COR-L47 (cell line): ENCODE results near the gene MGST1.

Source experiments
- DNase-seq: peaks from one replicate; lab custom pipeline; 2025; lab: John Stamatoyannopoulos, UW

The MGST1 gene, protein sequence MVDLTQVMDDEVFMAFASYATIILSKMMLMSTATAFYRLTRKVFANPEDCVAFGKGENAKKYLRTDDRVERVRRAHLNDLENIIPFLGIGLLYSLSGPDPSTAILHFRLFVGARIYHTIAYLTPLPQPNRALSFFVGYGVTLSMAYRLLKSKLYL

DNA sequence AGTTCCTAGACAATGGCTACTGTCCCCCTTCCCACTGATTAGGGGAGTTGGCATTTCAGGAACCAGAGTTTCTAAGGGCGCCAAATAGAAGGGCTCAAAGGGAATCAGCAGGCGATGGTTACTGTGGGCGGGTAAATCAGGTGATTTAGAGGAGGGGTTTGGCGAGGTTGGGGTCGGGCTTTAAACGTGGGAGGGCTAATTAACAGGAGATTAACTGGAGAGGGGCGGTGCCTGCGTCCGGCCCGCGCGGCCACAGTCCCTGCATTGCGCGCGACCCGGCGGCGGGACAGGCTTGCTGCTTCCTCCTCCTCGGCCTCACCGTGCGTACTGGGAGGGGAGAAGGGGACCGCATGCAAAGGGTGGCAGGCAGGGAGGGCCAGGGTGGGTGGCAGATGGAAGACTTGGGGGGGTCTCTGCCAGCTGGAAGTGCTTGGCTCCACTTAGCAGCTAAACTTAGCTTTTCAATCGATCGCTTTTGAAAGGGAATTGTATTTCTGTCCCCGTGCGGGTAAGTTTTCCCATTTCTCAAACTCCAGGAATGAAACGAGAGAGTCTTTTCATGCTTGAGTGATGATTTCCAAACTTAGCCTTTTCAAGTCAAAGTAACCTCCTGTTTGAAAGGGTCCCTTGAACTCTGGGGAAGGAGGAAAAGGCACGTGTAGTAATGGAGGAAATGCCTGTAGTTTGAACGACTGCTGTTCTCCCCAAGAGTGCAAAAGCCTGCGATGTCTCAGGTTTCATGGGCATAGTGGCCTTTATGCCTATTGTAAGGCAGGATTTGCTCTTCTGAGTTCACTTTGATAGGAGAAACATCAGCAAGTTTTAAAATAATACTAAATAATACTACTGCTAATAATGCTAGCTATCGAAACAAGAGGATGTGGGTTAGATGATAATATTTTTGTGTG, at the start of gene MGST1:
TSS of gene MGST1 (plus strand) at position 255 of the 908 bp plus-strand sequence. CDS start 6,608 bp downstream, outside the sequence.
- peak; percentile 78 for DNase-seq

DNA sequence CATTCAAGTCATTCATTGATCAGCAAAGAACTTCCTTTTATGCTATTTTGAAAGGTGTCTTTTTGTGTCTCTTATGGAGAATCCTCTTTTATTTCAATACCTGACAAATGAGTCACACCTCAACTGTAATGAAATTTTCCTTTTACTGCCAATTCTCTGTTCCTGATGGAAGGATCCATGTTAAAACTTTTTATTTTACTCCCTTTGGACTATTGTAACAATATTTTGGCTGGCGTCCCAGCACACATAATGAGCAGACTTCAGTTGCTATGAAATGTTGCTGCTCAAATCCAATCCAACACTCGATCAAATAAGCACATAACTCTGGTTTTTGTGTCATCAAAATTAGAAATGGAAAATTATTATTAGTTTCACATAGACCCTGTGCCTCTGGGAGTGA, 48.0 kb upstream of the MGST1 start:
- no peak for DNase-seq

DNA sequence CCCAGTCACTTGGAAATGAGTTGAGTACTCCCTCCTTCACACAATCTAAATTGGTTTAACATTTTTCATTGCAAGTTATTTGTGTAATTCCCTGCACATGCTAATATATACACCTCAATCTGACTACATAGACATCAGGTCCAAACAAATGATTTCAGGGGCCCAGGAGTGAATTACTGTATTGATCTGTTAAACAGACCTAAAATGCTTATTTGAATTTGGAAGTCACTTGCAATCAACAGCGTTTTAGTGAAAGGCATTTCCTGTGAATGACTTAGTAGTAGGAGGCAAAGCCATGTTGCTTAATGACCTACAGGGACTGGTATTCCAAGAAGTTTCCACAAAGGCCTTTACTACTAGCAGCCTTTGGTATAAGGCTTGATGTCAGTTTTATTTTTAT, 47.3 kb upstream of the MGST1 start:
- DNase-seq, result no peak

DNA sequence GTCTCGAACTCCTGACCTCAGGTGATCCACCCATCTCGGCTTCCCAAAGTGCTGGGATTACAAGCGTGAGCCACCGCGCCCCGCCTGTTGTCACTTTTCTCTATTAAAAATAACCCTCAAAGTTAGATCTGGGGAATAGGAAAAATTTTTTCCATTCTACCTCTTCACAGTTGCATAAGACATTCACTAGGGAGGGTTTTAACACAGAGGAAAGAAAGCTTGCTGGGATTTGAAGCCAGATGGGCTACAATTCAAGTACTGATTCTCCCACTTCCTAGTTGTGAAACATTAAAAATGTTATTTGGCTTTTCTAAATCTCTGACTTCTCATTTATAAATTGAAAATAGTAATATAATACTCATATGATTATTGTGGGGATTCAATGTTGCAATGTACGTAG, 46.7 kb upstream of the MGST1 start:
- DNase-seq, result no peak

DNA sequence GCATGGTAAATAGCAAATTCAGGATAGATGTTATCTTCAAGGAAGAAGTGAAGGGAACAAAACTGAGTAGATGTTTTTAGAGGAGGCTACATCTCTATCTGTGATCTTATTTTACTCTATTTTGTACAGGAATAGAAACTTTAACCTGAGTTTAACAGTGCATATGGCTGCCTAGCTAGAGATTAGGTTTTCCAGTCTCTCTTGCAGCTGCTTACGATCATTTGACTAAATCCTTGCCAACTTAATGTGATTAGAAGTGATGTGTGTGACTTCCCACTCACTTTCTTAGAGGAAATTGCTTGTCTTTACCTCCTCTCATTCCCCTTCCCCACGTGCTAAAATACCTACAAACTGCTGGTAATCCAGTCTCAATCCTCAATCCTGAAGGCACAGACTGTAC, 43.5 kb upstream of the MGST1 start:
- no peak for DNase-seq

DNA sequence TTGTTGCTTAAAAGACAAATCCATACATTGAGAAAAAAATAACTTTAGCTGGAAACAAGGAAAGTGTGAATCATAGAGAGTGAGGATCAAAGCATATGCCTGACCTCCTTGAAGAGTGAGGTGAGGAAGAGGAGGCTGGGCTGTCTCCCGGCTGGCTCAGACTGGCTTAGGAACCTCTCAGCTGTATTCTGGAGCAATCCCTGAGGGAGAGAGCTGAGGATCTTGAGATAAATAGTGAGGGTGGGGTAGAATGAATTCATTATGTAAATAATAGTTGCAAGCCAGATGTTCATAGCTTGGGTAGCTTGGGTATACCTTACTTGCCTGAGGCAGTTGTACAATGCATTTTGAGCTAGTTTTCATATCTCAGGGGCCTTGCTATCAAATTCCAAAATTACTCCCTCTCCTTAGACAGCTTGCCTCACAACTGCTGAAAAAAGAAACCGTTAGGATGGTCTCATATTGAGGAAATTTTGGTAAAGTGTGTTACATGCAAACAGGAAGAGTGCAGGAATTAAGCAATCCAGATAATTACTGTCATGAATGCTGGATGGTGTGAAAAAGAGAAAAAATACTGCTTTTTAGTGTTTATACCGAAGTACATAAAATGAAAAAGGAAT, 39.5 kb upstream of the MGST1 start:
- DNase-seq, result no peak

DNA sequence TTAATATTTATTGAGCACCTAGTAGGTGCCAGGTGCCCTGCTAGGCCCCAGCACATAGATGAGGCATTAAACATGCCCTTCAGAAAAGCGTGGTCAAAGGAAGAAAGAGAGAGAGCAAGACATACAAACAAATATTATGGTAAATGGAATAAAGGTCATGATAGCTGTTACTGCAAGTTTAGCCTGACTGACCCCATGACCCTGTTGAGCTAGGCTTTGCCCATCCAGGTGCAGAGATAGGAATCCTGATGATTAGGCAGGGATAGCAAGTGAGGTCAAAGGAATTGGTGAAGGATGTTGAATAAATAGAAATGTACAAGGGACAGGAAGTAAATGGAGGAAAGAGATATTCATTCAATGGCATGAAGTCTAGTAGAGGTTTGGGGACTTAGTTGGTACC, 36.5 kb upstream of the MGST1 start:
- DNase-seq, result no peak

DNA sequence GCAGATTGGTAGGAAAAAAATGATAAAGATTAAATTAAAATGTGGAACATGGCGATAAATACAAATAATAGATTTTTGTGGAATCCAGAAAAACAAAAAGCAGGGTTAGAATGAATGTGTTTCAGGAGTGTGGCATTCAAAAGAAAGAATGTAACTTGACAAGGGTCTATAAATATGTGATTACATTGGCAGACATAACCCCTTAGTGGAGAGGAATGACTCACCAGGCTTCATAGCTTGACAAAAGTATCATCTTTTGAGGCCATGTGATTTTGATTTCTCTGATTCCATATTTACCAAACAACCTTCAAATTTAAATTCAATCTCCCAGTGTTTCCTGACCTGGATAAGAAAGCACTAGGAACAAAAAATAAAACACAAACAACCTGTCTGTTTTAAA, 24.4 kb upstream of the MGST1 start:
- DNase-seq, result no peak

DNA sequence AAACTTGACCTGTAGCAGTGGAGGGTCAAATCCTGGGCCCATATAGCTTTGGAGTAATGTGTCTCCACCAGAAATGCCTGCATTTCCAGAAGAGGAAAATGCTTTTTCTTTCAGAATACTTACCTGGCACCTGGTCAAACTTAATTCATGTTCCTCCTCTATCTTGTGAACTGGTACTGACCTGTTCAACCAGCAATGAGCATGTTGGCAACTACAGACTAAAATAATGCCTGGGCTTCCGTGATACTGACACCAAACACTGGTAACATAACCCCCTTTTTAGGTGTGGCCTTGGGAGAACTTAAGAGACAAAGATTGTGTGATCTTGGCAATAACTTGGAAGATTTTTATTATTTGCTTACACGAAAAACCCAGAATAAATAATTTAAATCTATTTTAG, 23.8 kb upstream of the MGST1 start:
- no peak for DNase-seq

DNA sequence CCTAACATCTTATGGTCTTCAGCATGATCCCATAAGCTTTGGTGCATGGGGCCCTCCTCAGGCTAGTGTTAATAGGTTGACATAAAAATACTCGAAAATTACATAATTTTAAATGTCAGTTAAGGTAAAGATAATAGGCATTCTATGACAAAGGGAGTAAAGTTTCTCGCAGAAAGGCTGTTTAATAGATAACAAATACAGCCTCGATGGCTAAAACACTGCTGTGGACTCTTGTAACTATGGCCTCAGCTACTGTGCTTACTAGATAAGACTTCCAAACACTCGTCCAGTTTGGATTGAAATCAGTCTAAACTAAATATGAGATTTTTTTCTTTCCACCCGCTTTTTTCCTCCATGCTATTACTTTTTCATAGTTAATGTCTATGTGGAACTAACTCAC, 23.2 kb upstream of the MGST1 start:
- DNase-seq, result no peak

DNA sequence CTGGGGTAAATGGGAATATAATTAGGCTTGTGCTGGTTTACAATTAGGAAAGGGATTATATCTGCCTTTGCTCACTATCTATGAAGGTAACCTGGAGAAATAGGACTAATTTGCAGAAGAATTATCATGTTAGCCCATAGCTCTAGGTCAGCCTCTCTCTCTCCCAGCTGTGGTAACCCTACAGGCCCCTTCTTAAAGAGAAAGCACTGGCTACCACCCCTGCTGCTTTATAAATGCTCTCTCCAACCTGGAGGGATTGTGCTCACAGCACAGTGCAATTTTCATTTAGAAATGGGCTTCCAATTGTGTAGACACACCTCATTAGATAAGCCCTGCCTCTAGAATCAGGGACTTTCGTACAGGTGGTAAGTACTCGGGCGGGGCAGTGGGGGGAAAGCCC, 22.7 kb upstream of the MGST1 start:
- no peak for DNase-seq

DNA sequence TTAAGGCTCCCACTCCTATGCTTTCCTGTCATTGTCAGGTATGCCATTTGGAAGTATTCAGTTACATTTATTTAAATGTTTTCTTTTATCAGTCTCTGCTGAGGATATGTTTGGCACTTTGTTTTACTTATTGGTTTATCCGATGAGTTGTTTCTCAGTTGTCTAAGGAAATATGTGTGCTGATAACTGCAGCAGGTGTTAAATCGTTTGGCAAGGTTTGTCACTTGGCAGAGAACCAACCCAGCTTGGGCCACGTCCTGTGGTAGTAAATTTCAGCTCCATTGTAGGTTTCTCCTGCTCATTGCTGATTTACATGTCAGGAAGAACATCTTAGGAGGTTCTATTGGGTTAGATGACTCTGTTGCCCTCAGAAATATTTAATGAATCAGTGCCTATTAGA, 22.0 kb upstream of the MGST1 start:
- DNase-seq, result peak; percentile 68

DNA sequence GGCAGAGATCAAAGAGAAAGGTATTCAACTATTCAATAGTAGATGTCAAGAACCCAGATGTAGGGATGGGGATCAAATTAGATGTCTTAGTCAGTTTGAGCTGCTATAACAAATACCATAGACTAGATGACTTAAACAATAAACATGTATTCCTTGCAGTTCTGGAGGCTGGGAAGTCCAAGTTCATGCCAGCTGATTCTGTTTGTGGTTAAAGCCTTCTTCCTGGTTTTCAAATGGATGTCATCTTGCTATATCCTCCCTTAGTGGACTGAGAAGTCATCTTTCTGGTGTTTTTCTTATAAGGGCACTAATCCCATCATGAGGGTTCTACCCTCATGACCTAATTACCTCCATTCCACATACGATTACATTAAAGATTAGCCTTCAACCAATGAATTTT, 19.5 kb upstream of the MGST1 start:
- DNase-seq, result no peak

DNA sequence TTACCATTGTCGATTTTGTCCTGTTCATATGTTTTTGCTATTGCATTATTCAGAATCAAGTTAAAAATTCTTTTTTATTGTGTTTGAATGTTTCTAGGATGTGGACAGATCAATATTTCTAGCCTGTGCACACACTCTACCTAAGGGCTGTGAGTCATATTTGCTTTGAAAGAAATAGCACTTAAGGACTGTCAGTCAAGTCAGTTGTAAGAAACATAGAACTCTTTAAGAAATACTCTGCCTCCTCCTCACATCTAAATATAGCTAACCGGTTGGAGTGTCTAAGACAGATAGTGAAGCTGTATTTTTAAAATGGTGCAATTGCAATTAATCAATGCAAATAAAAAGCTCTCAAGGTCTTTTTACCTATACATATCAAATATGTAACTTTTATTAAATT, 17.9 kb upstream of the MGST1 start:
- no peak for DNase-seq

DNA sequence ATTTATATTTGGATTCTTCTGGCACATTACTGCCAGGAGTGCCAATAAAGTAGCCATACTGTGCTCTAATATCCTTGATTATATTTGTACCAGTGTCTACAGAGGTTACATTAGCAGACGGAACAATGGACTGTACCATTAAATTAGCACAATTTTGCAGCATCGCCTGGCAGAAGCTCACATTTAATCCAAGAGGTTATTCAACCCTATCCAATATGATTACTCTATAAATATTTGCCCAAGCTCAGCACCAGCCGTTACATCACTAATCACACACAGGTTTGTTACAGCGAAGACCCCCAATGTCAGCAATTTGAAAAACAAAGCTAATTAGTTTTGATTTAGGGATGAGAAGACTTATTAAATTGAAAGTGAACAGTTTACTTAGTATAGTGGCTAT, 16.9 kb upstream of the MGST1 start:
- DNase-seq, result peak; percentile 81

DNA sequence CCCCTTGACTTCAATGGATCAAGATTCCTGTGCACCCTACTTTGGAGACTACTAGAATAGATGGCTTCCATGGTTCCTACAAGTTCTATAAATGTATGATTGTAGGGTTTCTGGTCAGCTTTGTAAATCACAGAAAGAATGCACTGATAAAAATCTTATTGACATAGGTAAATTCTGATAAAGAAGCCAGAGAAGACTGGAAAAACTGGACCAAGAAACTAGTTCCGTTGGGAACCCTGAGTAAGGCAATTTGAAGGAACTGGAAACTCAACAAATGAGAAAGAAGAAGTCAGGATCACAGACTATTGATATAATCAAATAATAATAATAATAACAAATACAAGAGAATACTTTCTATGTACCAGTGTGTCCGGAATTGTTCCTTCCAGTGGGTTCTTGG, 15.4 kb upstream of the MGST1 start:
- DNase-seq, result no peak

DNA sequence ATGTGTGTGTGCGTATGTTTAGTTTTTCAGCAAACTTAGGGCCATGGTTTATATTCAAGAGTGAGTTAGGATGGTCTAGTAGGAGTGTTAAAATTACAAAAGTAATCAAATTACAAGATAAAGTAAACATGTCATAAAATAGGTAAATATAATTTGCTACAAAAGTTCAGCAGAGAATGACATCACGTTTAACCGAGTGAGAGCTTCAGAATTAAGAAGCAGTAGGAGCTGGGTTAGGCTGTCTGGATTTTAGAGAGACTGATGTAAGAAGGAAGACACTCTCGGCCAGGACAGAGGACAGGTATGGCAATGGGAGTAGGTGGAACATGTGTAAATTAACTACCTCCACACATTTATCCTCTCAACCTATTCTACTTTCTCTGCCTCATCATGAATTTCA, 11.6 kb upstream of the MGST1 start:
- no peak for DNase-seq

DNA sequence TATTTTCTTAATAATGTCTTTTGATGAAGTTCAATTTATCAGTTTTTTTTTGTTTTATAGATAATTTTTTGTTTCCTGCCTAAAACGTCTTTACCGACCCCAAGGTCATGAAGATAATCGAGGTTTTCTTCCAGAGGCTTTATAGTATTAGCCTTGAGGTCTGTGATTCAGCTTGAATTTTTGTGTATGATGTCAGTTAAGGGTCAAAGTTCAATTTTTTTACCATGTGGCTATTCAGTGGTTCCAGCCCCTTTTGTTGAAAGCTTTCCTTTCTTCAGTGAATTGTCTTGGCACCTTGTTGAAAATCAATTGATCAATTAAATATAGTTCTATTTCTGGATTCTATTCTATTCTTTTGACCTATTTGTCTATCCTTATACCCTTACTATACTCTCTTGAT, 3.2 kb upstream of the MGST1 start:
- DNase-seq, result no peak

DNA sequence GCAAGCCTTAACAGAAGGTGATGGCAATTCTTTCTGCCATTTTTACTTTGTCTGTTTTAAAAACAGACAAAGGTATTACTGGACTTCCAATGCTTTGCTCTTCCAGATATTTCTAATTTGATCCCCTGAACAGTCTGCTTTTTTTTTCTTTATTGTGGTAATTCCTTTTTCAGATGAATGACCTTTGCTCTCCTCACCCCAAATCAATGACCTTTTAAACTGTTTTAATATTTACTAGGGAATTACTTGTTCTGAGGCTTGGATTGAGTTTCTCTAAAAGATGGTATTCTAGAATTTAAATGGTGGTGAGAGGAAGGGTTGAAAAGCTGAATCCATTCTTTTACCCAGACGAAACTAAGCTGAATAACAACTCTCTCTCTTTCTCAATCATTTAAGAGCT, 2.3 kb upstream of the MGST1 start:
- no peak for DNase-seq

DNA sequence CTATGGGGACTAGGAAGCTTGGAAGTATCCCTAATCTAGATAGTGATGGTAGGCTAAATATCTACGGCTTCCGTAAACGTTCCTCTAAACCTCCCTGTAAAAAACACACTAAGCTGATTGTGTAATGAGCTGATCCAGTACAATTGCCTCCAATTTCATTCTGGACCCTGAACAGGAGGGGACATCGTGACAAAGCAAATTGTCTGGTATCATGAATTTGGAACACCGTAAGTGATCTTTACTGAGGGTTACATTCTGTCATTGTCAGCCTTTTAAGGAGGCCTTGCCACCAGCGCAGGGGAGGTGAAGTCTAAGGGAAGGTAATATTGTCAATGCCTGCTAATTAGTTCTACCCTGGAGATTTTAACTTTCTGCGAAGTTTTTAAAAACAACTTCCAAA, 487 bp upstream of the MGST1 start:
- DNase-seq, result no peak

DNA sequence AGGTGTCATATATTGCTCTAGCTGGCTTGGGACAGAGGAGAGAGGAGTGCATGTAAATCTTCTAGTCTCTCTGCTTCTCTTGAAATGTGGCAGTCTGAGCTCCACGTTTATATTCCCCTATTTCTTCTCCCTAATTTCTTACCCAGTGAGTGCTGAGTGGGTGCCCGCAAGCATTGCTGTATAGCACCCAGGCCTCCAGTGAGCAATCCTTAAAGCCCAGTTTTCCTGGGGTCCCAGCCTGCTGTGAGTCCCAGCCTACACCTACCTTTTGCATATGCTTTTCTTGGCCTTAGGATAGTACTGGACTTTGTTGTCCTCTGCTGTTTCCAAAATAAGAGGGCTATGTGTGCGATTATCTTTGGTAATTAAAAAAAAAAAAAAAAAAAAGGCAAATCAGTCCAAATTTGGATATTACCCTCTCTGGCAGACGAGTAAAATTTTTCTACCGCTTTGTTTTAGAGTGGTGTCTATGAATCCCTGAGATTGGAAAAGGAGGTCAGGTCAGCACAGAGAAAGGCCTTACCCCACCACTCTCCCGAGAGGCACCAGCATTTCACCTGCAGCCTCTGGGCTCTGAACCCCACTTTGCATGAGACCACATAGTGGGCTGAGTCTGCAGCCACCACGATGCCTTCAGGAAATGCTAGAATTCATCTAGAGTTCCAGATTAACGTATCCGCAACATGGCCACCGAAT, 1.1 kb downstream of the MGST1 start:
- no peak for DNase-seq

DNA sequence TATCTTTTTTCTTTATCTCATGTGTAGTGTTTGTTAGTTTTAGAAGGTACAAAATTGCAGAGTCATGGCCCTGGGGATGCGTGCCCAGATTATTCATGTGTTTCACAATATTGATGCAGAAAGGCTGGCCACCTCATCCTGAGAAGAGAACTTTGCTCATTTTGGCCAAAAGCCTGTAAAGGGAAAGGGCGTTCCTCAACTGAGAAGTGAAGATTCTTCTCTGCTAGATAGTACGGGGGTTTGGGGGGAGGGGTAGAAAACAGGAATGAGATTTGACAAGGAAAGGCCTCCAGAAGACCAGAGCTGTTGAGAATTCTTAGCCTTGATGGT, 1.7 kb downstream of the MGST1 start:
- DNase-seq, result no peak

DNA sequence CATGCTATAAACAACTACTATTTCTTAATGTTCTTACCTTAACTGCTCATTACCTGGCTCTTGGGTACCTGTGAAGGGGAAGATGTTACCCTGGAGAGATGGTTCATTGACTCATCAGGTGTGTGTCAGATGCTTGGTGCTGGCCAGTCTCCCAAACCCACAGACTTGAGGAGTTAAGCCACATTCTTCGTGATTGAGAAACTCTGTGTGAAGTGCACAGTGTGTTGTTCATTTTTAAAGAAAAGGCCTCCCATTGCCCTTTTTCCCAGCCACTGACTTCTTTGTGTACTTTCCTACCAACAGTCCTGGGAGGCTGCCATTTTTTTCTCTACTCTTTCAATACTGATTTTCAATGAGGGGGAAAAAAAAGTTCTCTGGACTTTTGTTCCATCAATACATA, 3.2 kb downstream of the MGST1 start:
- DNase-seq, result no peak
